Measurements from ENCODE around the gene CENPB. TPM values are rescaled to one million over a fixed set of nuclear protein-coding genes. Genes with fewer than 3 reads are reported as not detected.

Gene CENPB
- total RNA-seq, 1 donor from 2014 or later: 87.7 TPM

GRCh38 chr20:3819411-3820047, 33.0 kb upstream of the CENPB start:
- Mint-ChIP-seq H3K27me3 (ENCODE audit: unreplicated experiment) (no peaks in the 10 kb centered on the region), H3K4me3 (ENCODE audit: unreplicated experiment) (peak overlapping the region; percentile 74), H3K36me3 (ENCODE audit: unreplicated experiment) (peaks cover 7% of the 10 kb centered on the region), H3K9me3 (ENCODE audit: unreplicated experiment) (no peaks in the 10 kb centered on the region), H3K27ac (ENCODE audit: unreplicated experiment) (peak overlapping the region; percentile 98), H3K4me1 (ENCODE audit: unreplicated experiment) (peaks cover 39% of the 10 kb centered on the region)
- no peak for DNase-seq (ENCODE audit: extremely low spot score, unreplicated experiment)
- no peak for TF ChIP-seq CTCF (IDR thresholded peaks at IDR 0.05)

- Mint-ChIP-seq H3K4me3 (ENCODE audit: unreplicated experiment) (no peak overlapping the region), H3K27me3 (ENCODE audit: unreplicated experiment) (no peaks in the 10 kb centered on the region), H3K4me1 (ENCODE audit: unreplicated experiment) (peaks cover 39% of the 10 kb centered on the region), H3K27ac (ENCODE audit: unreplicated experiment) (peak overlapping the region; percentile 98), H3K9me3 (ENCODE audit: unreplicated experiment) (no peaks in the 10 kb centered on the region), H3K36me3 (ENCODE audit: unreplicated experiment) (peaks cover 7% of the 10 kb centered on the region)
- peak; percentile 90 for DNase-seq (ENCODE audit: extremely low spot score, unreplicated experiment)
- peak; percentile 75 for TF ChIP-seq CTCF (IDR thresholded peaks at IDR 0.05)
These were observed 31.9 kb upstream of the CENPB start for GRCh38 chr20:3818155-3819151.

- H3K4me3 Mint-ChIP-seq (ENCODE audit: unreplicated experiment): no peak overlapping the region
- no peaks in the 10 kb centered on the region for H3K27me3 Mint-ChIP-seq (ENCODE audit: unreplicated experiment)
- H3K27ac Mint-ChIP-seq (ENCODE audit: unreplicated experiment): no peak overlapping the region
- no peak for DNase-seq (ENCODE audit: extremely low spot score, unreplicated experiment)
- no peak for TF ChIP-seq CTCF (IDR thresholded peaks at IDR 0.05)
- H3K4me1 Mint-ChIP-seq (ENCODE audit: unreplicated experiment): peaks cover 54% of the 10 kb centered on the region
- H3K9me3 Mint-ChIP-seq (ENCODE audit: unreplicated experiment): no peaks in the 10 kb centered on the region
- no peaks in the 10 kb centered on the region for H3K36me3 Mint-ChIP-seq (ENCODE audit: unreplicated experiment)
These were observed 29.3 kb upstream of the CENPB start for GRCh38 chr20:3815703-3816315.

GRCh38 chr20:3814928-3815495, 28.5 kb upstream of the CENPB start:
- H3K4me3 Mint-ChIP-seq (ENCODE audit: unreplicated experiment): no peak overlapping the region
- no peak for DNase-seq (ENCODE audit: extremely low spot score, unreplicated experiment)
- H3K27ac Mint-ChIP-seq (ENCODE audit: unreplicated experiment): no peak overlapping the region
- H3K36me3 Mint-ChIP-seq (ENCODE audit: unreplicated experiment): no peaks in the 10 kb centered on the region
- no peak for TF ChIP-seq CTCF (IDR thresholded peaks at IDR 0.05)
- H3K27me3 Mint-ChIP-seq (ENCODE audit: unreplicated experiment): no peaks in the 10 kb centered on the region
- H3K9me3 Mint-ChIP-seq (ENCODE audit: unreplicated experiment): no peaks in the 10 kb centered on the region
- H3K4me1 Mint-ChIP-seq (ENCODE audit: unreplicated experiment): peaks cover 59% of the 10 kb centered on the region
